Colonic mucosa (tissue), 4 donors: ENCODE measurements around the gene NLRP6. TPM values are rescaled to one million over a fixed set of nuclear protein-coding genes. Genes with fewer than 3 reads are reported as not detected.

Source experiments
- DNase-seq: peaks from one replicate; pipeline ENCODE4 v3.0.0-alpha.2; 2020
- H3K27ac ChIP-seq: fragments of 200-600 bp; one replicate; pipeline ENCODE4 v1.8.0; 2021
- H3K27me3 ChIP-seq: fragments of 200-600 bp; one replicate; pipeline ENCODE4 v1.8.0; 2021
- H3K36me3 ChIP-seq: fragments of 200-600 bp; one replicate; pipeline ENCODE4 v1.8.0; 2021
- H3K4me1 ChIP-seq: fragments of 200-600 bp; one replicate; pipeline ENCODE4 v1.8.0; 2021; ENCODE audit warnings: mild to moderate bottlenecking
- H3K4me3 ChIP-seq: fragments of 200-600 bp; one replicate; pipeline ENCODE4 v1.8.0; 2021
- H3K9ac ChIP-seq, 2 donors: one replicate each; pipeline ENCODE4 v1.7.0; 2013; ENCODE audit warnings: control low read depth in 2 of 2, low read depth in 2 of 2, low read length in 2 of 2
- H3K9me3 ChIP-seq: fragments of 200-600 bp; one replicate; pipeline ENCODE4 v1.8.0; 2021
- intact Hi-C: fragments of 100-400 bp; cut with DNase I; formaldehyde crosslinking; loops from one replicate; pipeline ENCODE4 v1.14.1; 2022
- total RNA-seq, 2 donors: library from RNA; stranded (reverse); fragmentation: NEBNext Ultra II Directional in 1 of 2; extraction: Animal tissue kit (Norgen Biotek cat#: 25700) in 1 of 2; gene quantifications; one replicate each; pipeline ENCODE4 v1.2.1, GENCODE V29; 2021
- TF ChIP-seq, protein P1 (sequence below): fragments of 200-600 bp; IDR thresholded peaks from one replicate; pipeline ENCODE4 v1.8.0; 2022; ENCODE audit warnings: antibody characterized with exemption, mild to moderate bottlenecking
- donor health status: healthy.
- donor health status: DM: no; HTN: no; CAD: no.
- donor health status: DM: no; HTN: no; CAD: no.

Gene NLRP6
- total RNA-seq, 2 donors from 2014 or later, result 0.17 to 0.72 TPM

DNA sequence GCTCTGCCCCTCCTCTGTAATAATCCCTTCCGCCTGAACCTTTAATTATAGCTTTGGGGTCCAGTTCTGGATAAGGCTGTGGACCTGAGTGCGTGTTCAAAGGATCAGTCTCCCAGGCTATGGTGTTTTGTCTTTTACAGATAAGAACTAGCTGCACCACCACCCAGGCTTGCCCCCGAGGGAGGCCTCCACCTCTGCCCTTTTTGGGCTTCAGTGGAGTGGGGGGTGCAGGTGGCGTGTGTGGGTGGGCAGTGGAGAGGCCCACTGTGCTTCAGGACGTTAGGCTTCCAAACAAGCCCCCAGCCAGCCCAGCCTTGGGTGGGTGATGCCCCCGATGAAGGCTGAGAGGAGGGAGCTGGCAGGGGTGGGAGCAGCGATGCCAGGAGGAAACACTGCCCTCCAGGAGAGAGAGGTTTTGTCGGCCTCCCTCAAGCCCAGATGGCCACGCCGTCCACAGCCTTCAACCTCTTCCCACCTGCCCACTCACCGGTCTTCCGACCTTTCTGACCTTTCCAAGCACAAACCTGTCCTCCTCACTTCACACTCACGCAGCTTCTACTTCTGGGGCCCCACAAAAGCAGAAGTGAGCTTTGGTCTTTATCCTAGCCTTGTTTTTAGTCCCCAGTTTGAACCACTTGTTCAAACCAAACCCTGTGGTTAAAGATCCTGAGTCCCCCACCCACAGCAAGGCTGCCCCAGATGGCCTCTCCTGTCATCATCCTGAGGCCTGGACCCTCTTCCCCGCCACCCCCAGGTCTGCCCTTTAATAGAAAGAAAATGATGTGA is 21.1 kb upstream of the NLRP6 start:
- no peak for DNase-seq
- H3K4me1 ChIP-seq, result no peaks in the 10 kb centered on the region
- no peak overlapping the region for H3K27ac ChIP-seq
- no peak overlapping the region for H3K9ac ChIP-seq
- TF ChIP-seq, protein P1, sequence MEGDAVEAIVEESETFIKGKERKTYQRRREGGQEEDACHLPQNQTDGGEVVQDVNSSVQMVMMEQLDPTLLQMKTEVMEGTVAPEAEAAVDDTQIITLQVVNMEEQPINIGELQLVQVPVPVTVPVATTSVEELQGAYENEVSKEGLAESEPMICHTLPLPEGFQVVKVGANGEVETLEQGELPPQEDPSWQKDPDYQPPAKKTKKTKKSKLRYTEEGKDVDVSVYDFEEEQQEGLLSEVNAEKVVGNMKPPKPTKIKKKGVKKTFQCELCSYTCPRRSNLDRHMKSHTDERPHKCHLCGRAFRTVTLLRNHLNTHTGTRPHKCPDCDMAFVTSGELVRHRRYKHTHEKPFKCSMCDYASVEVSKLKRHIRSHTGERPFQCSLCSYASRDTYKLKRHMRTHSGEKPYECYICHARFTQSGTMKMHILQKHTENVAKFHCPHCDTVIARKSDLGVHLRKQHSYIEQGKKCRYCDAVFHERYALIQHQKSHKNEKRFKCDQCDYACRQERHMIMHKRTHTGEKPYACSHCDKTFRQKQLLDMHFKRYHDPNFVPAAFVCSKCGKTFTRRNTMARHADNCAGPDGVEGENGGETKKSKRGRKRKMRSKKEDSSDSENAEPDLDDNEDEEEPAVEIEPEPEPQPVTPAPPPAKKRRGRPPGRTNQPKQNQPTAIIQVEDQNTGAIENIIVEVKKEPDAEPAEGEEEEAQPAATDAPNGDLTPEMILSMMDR, result no peak
- H3K4me3 ChIP-seq, result no peak overlapping the region
- H3K27me3 ChIP-seq, result no peaks in the 10 kb centered on the region
- no peaks in the 10 kb centered on the region for H3K36me3 ChIP-seq
- intact Hi-C loops, result no loop called here
- H3K9me3 ChIP-seq, result no peaks in the 10 kb centered on the region

DNA sequence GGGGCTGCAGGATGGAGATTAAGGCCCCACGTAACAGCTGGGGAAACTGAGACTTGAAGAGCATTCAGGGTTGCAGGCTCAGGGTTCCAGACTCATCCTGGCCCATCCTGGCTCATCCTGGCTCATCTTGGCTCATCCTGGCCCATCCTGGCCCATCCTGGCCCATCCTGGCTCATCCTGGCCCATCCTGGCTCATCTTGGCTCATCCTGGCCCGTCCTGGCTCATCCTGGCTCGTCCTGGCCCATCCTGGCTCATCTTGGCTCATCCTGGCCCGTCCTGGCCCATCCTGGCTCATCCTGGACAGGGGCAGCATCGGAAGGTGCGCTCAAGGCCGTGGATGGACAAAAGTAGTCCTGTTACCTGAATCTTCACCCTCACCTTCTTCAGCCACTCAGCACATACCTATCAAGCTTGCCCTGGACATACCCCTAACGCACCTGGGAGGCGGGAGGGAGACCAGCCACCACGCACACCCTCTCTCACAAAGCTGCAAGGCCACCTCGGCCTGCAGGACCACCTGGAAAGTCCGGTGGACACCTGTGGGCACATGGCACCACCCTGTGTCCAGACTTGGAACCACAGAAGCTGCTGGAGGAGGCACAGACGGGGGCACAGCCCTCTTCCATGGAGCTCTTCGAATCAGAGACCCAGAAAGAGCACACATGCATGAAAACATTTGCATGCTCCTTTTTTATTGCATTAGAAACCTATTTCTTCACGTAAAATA is 20.3 kb upstream of the NLRP6 start:
- Histone ChIP-seq H3K9me3 (no peaks in the 10 kb centered on the region), H3K27ac (no peak overlapping the region), H3K4me3 (no peak overlapping the region), H3K36me3 (no peaks in the 10 kb centered on the region), H3K27me3 (no peaks in the 10 kb centered on the region), H3K4me1 (no peaks in the 10 kb centered on the region), H3K9ac (peak overlapping the region in 1 of 2 donors; percentile 7)
- intact Hi-C loops, result no loop called here
- DNase-seq, result no peak
- TF ChIP-seq, protein P1, result no peak

DNA sequence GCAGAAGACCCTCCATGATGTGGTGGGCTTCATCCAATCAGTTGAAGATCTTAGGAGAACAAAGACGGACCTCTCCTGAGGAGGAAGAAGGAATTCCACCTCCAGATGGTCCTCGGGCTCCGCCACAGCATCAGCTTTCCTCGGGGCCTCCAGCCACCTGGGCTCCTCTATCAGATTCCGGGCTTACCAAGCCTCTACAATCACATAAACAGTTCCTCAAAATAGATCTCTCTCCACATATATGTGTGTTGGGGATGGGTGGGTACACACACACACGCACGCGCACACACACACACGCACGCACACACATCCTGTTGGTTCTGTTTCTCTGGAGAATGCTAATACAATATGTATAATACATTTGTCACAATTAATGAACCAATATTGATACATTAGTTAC is 18.8 kb upstream of the NLRP6 start:
- TF ChIP-seq, protein P1, result no peak
- intact Hi-C loops, result no loop called here
- no peaks in the 10 kb centered on the region for H3K36me3 ChIP-seq
- no peak overlapping the region for H3K9ac ChIP-seq
- H3K27ac ChIP-seq, result no peak overlapping the region
- no peaks in the 10 kb centered on the region for H3K4me1 ChIP-seq
- H3K27me3 ChIP-seq, result no peaks in the 10 kb centered on the region
- no peaks in the 10 kb centered on the region for H3K9me3 ChIP-seq
- no peak for DNase-seq
- no peak overlapping the region for H3K4me3 ChIP-seq

DNA sequence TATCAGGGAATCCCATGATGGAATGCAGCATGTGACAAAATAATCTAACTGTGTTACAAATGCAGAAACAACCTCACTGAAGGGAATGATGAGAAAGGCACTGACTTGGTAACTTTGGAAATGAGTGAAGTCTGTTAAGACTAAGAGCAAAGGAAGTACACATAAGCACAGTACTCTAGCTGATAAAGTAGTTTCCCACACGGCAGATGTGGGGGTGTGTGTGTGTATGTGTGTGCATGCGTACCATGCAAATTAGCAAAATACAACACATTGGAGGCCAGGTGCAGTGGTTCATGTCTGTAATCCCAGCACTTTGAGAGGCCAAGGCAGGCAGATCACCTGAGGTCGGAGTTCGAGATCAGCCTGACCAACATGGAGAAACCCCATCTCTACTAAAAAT is 16.6 kb upstream of the NLRP6 start:
- H3K9ac ChIP-seq, result no peak overlapping the region
- no peak overlapping the region for H3K4me3 ChIP-seq
- no peaks in the 10 kb centered on the region for H3K4me1 ChIP-seq
- no peak overlapping the region for H3K27ac ChIP-seq
- no peaks in the 10 kb centered on the region for H3K9me3 ChIP-seq
- no peaks in the 10 kb centered on the region for H3K27me3 ChIP-seq
- DNase-seq, result no peak
- H3K36me3 ChIP-seq, result no peaks in the 10 kb centered on the region
- intact Hi-C loops, result no loop called here
- TF ChIP-seq, protein P1, result no peak

DNA sequence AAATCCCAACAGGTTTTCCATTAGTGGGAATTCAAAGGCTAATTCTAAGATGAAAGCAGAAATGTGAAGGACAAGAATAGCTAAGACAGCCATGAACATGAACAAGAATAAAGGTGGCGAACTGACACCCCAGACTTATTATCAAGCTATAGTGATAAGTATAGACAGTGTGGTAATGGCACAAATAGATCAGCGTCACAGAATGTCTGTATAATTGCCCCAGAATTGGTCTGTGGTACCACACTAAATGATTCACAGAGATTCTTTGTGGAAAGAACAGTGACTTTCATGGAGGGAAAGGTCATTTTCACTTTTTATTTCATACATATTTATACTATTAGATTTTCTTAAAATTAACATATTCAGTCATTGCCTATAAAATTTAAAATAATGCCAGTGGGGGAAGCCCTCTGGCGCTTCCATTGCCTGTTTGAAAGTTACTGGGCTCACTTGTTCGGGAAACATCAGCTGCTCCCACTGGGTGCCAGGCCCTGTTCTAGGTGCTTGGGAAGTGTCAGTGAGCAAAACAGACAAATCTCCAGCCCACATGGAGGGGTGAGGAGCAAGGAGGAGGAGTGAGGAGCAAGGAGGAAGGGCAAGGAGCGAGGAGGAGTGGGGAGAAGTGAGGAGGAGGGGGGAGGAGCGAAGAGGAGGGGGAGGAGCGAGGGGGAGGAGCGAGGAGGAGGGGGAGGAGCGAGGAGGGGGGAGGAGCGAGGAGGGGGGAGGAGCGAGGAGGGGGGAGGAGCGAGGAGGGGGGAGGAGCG is 11.3 kb upstream of the NLRP6 start:
- Histone ChIP-seq H3K9me3 (no peaks in the 10 kb centered on the region), H3K36me3 (no peaks in the 10 kb centered on the region), H3K27me3 (no peaks in the 10 kb centered on the region), H3K4me1 (no peaks in the 10 kb centered on the region), H3K4me3 (no peak overlapping the region), H3K27ac (no peak overlapping the region), H3K9ac (no peak overlapping the region)
- TF ChIP-seq, protein P1, result no peak
- DNase-seq, result no peak
- intact Hi-C loops, result no loop called here
